Stimulated activated CD4-positive, alpha-beta T cell treated with anti-CD3 and anti-CD28 coated beads, Interleukin-1b, Interleukin-23, amount 100 ng/mL, for 4 hours (primary cell): ENCODE results near the gene CLSTN2.

Source experiments
- DNase-seq, 2 donors: peaks; one replicate each; pipeline ENCODE4 v3.0.0-alpha.2; 2020; ENCODE audit warnings: low read depth in 2 of 2

Gene CLSTN2

GRCh38 chr3:140236836-140237501 lies 302.0 kb downstream of the CLSTN2 start:
- DNase-seq: no peak

GRCh38 chr3:140238646-140239314 lies 303.8 kb downstream of the CLSTN2 start:
- no peak for DNase-seq

GRCh38 chr3:140242818-140243276 lies 307.9 kb downstream of the CLSTN2 start:
- DNase-seq: no peak

- no peak for DNase-seq
These were observed 308.6 kb downstream of the CLSTN2 start for GRCh38 chr3:140243575-140243974.

- DNase-seq: no peak
These were observed 309.9 kb downstream of the CLSTN2 start for GRCh38 chr3:140244893-140245292.

- no peak for DNase-seq
These were observed 311.6 kb downstream of the CLSTN2 start for GRCh38 chr3:140246578-140246977.

- DNase-seq: no peak
These were observed 312.8 kb downstream of the CLSTN2 start for GRCh38 chr3:140247775-140248174.

GRCh38 chr3:140249188-140249587 lies 314.2 kb downstream of the CLSTN2 start:
- DNase-seq: no peak

- no peak for DNase-seq
These were observed 315.2 kb downstream of the CLSTN2 start for GRCh38 chr3:140250010-140250855.

GRCh38 chr3:140250945-140251344 lies 316.0 kb downstream of the CLSTN2 start:
- no peak for DNase-seq

- DNase-seq: no peak
These were observed 316.7 kb downstream of the CLSTN2 start for GRCh38 chr3:140251678-140252077.

GRCh38 chr3:140252812-140253656 lies 318.0 kb downstream of the CLSTN2 start:
- DNase-seq: no peak

GRCh38 chr3:140258222-140258724 lies 323.3 kb downstream of the CLSTN2 start:
- no peak for DNase-seq

- no peak for DNase-seq
These were observed 330.3 kb downstream of the CLSTN2 start for GRCh38 chr3:140265302-140265701.

- no peak for DNase-seq
These were observed 333.1 kb downstream of the CLSTN2 start for GRCh38 chr3:140268103-140268502.

- no peak for DNase-seq
These were observed 333.6 kb downstream of the CLSTN2 start for GRCh38 chr3:140268610-140269009.

GRCh38 chr3:140270329-140270728 lies 335.3 kb downstream of the CLSTN2 start:
- no peak for DNase-seq

GRCh38 chr3:140273542-140274195 lies 338.7 kb downstream of the CLSTN2 start:
- no peak for DNase-seq

- DNase-seq: no peak
These were observed 339.4 kb downstream of the CLSTN2 start for GRCh38 chr3:140274429-140274828.

GRCh38 chr3:140276703-140277102 lies 341.7 kb downstream of the CLSTN2 start:
- no peak for DNase-seq

GRCh38 chr3:140277886-140278285 lies 342.9 kb downstream of the CLSTN2 start:
- no peak for DNase-seq
